PC-3 (cell line): Measurements from ENCODE around the gene RAD50. TPM values are rescaled to one million over a fixed set of nuclear protein-coding genes. Genes with fewer than 3 reads are reported as not detected.

Experiments used
- ATAC-seq: fragments of 200-7000 bp; cut with Tn5 transposase; 2 replicates; pipeline ENCODE4 v1.9.1; 2020; ENCODE audit warnings: mild to moderate bottlenecking, moderate library complexity
- BruUV-seq: library from RNA; stranded (reverse); fragments of 400-500 nt; replicated peaks from 2 replicates; lab custom pipeline; 2021; lab: Mats Ljungman, UMichigan
- CTCF ChIA-PET: fragments of 300-600 bp; sonication (Branson Sonifier 250); formaldehyde crosslinking; loops from one replicate; lab custom pipeline; 2022; ENCODE audit warnings: antibody characterized with exemption; lab: Charles Lee
- POLR2A ChIA-PET: fragments of 300-600 bp; sonication (Branson Sonifier 250); formaldehyde crosslinking; loops from one replicate; lab custom pipeline; 2022; ENCODE audit warnings: antibody characterized with exemption; ENCODE audit not compliant: unreplicated experiment; lab: Charles Lee
- DNase-seq: peaks from one replicate; pipeline ENCODE4 v3.0.0-alpha.2; 2015
- H2AFZ ChIP-seq: fragments of 300-600 bp; sonication (generic); 2 replicates; pipeline ENCODE4 v1.6.0; 2016; ENCODE audit warnings: antibody characterized with exemption, low read length
- H3F3A ChIP-seq: fragments of 300-600 bp; sonication (generic); one replicate; pipeline ENCODE4 v1.6.0; 2017; ENCODE audit warnings: antibody characterized with exemption, low read length, control low read depth, mild to moderate bottlenecking; ENCODE audit not compliant: unreplicated experiment
- H3K27ac ChIP-seq: fragments of 300-600 bp; sonication (generic); 2 replicates; pipeline ENCODE4 v1.5.1; 2016; ENCODE audit warnings: mild to moderate bottlenecking, low read length
- H3K27me3 ChIP-seq: fragments of 300-600 bp; sonication (generic); 2 replicates; pipeline ENCODE4 v1.6.1; 2016; ENCODE audit warnings: low read length, mixed read lengths
- H3K36me3 ChIP-seq: fragments of 300-600 bp; sonication (generic); 2 replicates; pipeline ENCODE4 v1.6.1; 2016; ENCODE audit warnings: low read depth, mixed run types, low read length, mixed read lengths
- H3K4me1 ChIP-seq: fragments of 300-600 bp; sonication (generic); 2 replicates; pipeline ENCODE4 v1.5.1; 2016; ENCODE audit warnings: low read length; ENCODE audit not compliant: insufficient read depth
- H3K4me2 ChIP-seq: fragments of 300-600 bp; sonication (generic); 2 replicates; pipeline ENCODE4 v1.6.0; 2016; ENCODE audit warnings: low read length
- H3K4me3 ChIP-seq: fragments of 300-600 bp; sonication (generic); 2 replicates; pipeline ENCODE4 v1.5.1; 2016; ENCODE audit warnings: mild to moderate bottlenecking, low read length, mixed read lengths
- H3K79me2 ChIP-seq: fragments of 300-600 bp; sonication (generic); 2 replicates; pipeline ENCODE4 v1.6.1; 2017; ENCODE audit warnings: low read length, mixed read lengths
- H3K9ac ChIP-seq: fragments of 300-600 bp; sonication (generic); 2 replicates; pipeline ENCODE4 v1.6.0; 2016; ENCODE audit warnings: mild to moderate bottlenecking, low read length
- H3K9me2 ChIP-seq: fragments of 300-600 bp; sonication (generic); replicated peaks from 2 replicates; pipeline ENCODE4 v1.6.1; 2016; ENCODE audit warnings: mixed run types, low read length, mixed read lengths
- H3K9me3 ChIP-seq: fragments of 300-600 bp; sonication (generic); 2 replicates; pipeline ENCODE4 v1.6.1; 2016; ENCODE audit warnings: low read length, mixed read lengths
- H4K20me1 ChIP-seq: fragments of 300-600 bp; sonication (generic); 2 replicates; pipeline ENCODE4 v1.6.1; 2016; ENCODE audit warnings: low read length, mixed read lengths
- CTCF ChIP-seq: fragments of 300-600 bp; sonication (generic); conservative IDR thresholded peaks from 2 replicates; pipeline ENCODE4 v1.5.1; 2017; ENCODE audit warnings: antibody characterized with exemption, low read depth, mild to moderate bottlenecking, low read length
- EZH2 ChIP-seq: fragments of 300-600 bp; sonication (generic); IDR thresholded peaks from one replicate; pipeline ENCODE4 v1.6.1; 2017; ENCODE audit warnings: antibody characterized with exemption, mild to moderate bottlenecking, low read length; ENCODE audit not compliant: unreplicated experiment
- EZH2phosphoT487 ChIP-seq: fragments of 300-600 bp; sonication (generic); IDR thresholded peaks from 2 replicates; pipeline ENCODE4 v1.6.1; 2018; ENCODE audit warnings: mild to moderate bottlenecking, antibody characterized with exemption, low read length, borderline replicate concordance
- intact Hi-C: fragments of 100-400 bp; cut with micrococcal nuclease; formaldehyde crosslinking; loops from 2 replicates; pipeline ENCODE4 v1.9.0; 2023
- total RNA-seq: library from RNA; depleted of rRNA; stranded (reverse); fragments of >200 nt; gene quantifications from 2 replicates; pipeline ENCODE4 v1.2.3, GENCODE V29; 2014

Gene RAD50
- total RNA-seq, 1 experiment from 2014 or later, result 6.7 TPM

GRCh38 chr5:132675936-132676689 is 119.3 kb downstream of the RAD50 start:
- ChIA-PET CTCF (no interaction called here), POLR2A (no interaction called here)
- Histone ChIP-seq H3K79me2 (no peaks in the 10 kb centered on the region), H4K20me1 (no peaks in the 10 kb centered on the region), H2AFZ (no peak overlapping the region), H3K4me2 (no peak overlapping the region), H3K9me3 (no peaks in the 10 kb centered on the region), H3K9ac (no peak overlapping the region), H3F3A (no peaks in the 10 kb centered on the region), H3K27me3 (no peaks in the 10 kb centered on the region), H3K27ac (no peak overlapping the region), H3K36me3 (no peaks in the 10 kb centered on the region), H3K9me2 (no peaks in the 10 kb centered on the region), H3K4me1 (peaks cover 42% of the 10 kb centered on the region), H3K4me3 (no peak overlapping the region)
- no peak for ATAC-seq
- no peak for DNase-seq
- TF ChIP-seq CTCF (no peak), EZH2 (no peak), EZH2phosphoT487 (no peak)
- BruUV-seq, result no TSS peak
- intact Hi-C loops, result no loop called here

GRCh38 chr5:132677191-132677590 is 120.4 kb downstream of the RAD50 start:
- Histone ChIP-seq H3K27ac (0 out of 2 replicates have a peak overlapping the region, but pooled peaks have one; percentile 8), H3K4me3 (no peak overlapping the region)

More at GRCh38 chr5:132677191-132677590, 120.4 kb downstream of the RAD50 start:
- Histone ChIP-seq H2AFZ (no peak overlapping the region), H3K27me3 (no peaks in the 10 kb centered on the region), H3K9me3 (no peaks in the 10 kb centered on the region), H3K4me1 (peaks cover 42% of the 10 kb centered on the region), H3F3A (no peaks in the 10 kb centered on the region), H3K9me2 (no peaks in the 10 kb centered on the region), H3K4me2 (peak overlapping the region; percentile 33; the same call in 1 of the 2 replicates), H3K9ac (no peak overlapping the region), H3K79me2 (no peaks in the 10 kb centered on the region), H4K20me1 (no peaks in the 10 kb centered on the region), H3K36me3 (no peaks in the 10 kb centered on the region)
- TF ChIP-seq EZH2 (no peak), CTCF (peak; percentile 74)
- ATAC-seq (peak; percentile 98), DNase-seq (peak; percentile 88)
- ChIA-PET CTCF (interaction anchor here (0.6 to 1.0 kb wide), 2 partner anchors 85 to 120 kb away, joined by 3 read pairs; partner anchors contain the start of gene RAD50), POLR2A (interaction anchor here (0.7 kb wide), 1 partner anchor 312 kb away, joined by 3 read pairs; no protein-coding TSS in a partner anchor)
- no TSS peak for BruUV-seq
- intact Hi-C loops, result loop anchor here (1.0 kb wide), 1 partner anchor 85 kb away; no protein-coding TSS in a partner anchor
